Uterus (tissue), 2 donors: ENCODE results near the gene PPP4R1.

Source experiments
- CTCF ChIP-seq, 4 experiments: fragments of 200-600 bp in 2 of 4; fragments of 450-650 bp in 2 of 4; sonication (generic) in 2 of 4; IDR thresholded peaks; one replicate each; pipeline ENCODE4 v1.5.1; 2016 to 2019; ENCODE audit warnings: antibody characterized with exemption in 4 of 4, mild to moderate bottlenecking in 2 of 4, moderate library complexity in 1 of 4
- POLR2A ChIP-seq, 2 donors: fragments of 450-650 bp; IDR thresholded peaks; one replicate each; pipeline ENCODE4 v1.6.1; 2016; ENCODE audit warnings: antibody characterized with exemption in 2 of 2, mild to moderate bottlenecking in 1 of 2, moderate library complexity in 1 of 2

DNA sequence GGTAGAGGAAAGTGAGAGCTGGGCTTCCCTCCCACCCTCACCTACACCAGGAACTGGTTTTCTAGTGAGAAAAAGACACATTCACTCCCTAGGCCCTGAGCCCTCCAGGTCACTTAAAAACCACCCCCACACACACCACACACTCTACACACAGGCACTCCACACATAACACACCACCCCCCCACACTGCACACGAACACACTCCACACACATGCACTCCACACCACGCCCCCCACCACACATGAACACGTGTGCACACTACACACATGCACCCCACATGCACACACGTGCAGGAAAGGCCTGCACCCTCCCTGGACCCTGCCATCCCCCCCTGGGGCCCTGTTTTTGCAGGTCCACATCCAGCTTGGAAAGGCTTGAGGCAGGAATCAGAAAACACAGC, 71.4 kb downstream of the PPP4R1 start:
- no peak for TF ChIP-seq CTCF (IDR thresholded peaks at IDR 0.05)
- TF ChIP-seq POLR2A (IDR thresholded peaks at IDR 0.05) = no peak
